WTC11 (cell line): Measurements from ENCODE around the gene ADCY5. TPM values are rescaled to one million over a fixed set of nuclear protein-coding genes. Genes with fewer than 3 reads are reported as not detected.

Experiments
- ATAC-seq: fragments of 200-7000 bp; cut with Tn5 transposase; 2 replicates; pipeline ENCODE4 v1.10.0; 2021; ENCODE audit warnings: mild to moderate bottlenecking, moderate library complexity
- CTCF ChIA-PET: fragments of 300-600 bp; sonication (Branson Sonifier 250); formaldehyde crosslinking; loops from one replicate; lab custom pipeline; 2021; ENCODE audit warnings: antibody characterized with exemption; lab: Charles Lee
- POLR2A ChIA-PET: fragments of 350-600 bp; sonication (Branson Sonifier 250); formaldehyde crosslinking; loops from one replicate; lab custom pipeline; 2021; ENCODE audit warnings: antibody characterized with exemption; lab: Charles Lee
- DNase-seq: peaks from one replicate; pipeline ENCODE4 v3.0.0; 2021; ENCODE audit warnings: low spot score
- H3K27ac Mint-ChIP-seq: 2 replicates; pipeline ENCODE4 v1.8.0; 2021; ENCODE audit warnings: mixed read lengths
- H3K27me3 Mint-ChIP-seq: 2 replicates; pipeline ENCODE4 v1.8.0; 2021; ENCODE audit warnings: low read depth, mild to moderate bottlenecking, moderate library complexity, mixed read lengths
- H3K36me3 Mint-ChIP-seq: 2 replicates; pipeline ENCODE4 v1.8.0; 2021; ENCODE audit warnings: mixed read lengths
- H3K4me1 Mint-ChIP-seq: 2 replicates; pipeline ENCODE4 v1.8.0; 2022; ENCODE audit warnings: mixed read lengths
- H3K4me3 Mint-ChIP-seq: 2 replicates; pipeline ENCODE4 v1.8.0; 2021; ENCODE audit warnings: mild to moderate bottlenecking, moderate library complexity, mixed read lengths
- H3K9me3 Mint-ChIP-seq: 2 replicates; pipeline ENCODE4 v1.8.0; 2021; ENCODE audit warnings: mixed read lengths
- AFF4 ChIP-seq: sonication (generic); formaldehyde crosslinking; IDR thresholded peaks from 2 replicates; pipeline ENCODE4 v1.8.1; 2023; ENCODE audit warnings: mild to moderate bottlenecking, missing genetic modification reagents, borderline replicate concordance
- ATF1 ChIP-seq: sonication (generic); formaldehyde crosslinking; IDR thresholded peaks from 2 replicates; pipeline ENCODE4 v1.8.1; 2023; ENCODE audit warnings: mild to moderate bottlenecking, moderate library complexity, missing genetic modification reagents
- CREB1 ChIP-seq: sonication (generic); formaldehyde crosslinking; IDR thresholded peaks from 2 replicates; pipeline ENCODE4 v1.8.0; 2023; ENCODE audit warnings: mild to moderate bottlenecking, missing genetic modification reagents
- CREM ChIP-seq: sonication (generic); formaldehyde crosslinking; IDR thresholded peaks from 2 replicates; pipeline ENCODE4 v1.8.1; 2022; ENCODE audit warnings: mild to moderate bottlenecking, missing genetic modification reagents, moderate library complexity
- ESRRA ChIP-seq: sonication (generic); formaldehyde crosslinking; IDR thresholded peaks from 2 replicates; pipeline ENCODE4 v1.8.1; 2022; ENCODE audit warnings: mild to moderate bottlenecking, missing genetic modification reagents, borderline replicate concordance
- ETV6 ChIP-seq: sonication (generic); formaldehyde crosslinking; IDR thresholded peaks from 2 replicates; pipeline ENCODE4 v1.8.1; 2022; ENCODE audit warnings: mild to moderate bottlenecking, missing genetic modification reagents
- NR2C2 ChIP-seq: sonication (generic); formaldehyde crosslinking; IDR thresholded peaks from 2 replicates; pipeline ENCODE4 v1.8.0; 2022; ENCODE audit warnings: mild to moderate bottlenecking, missing genetic modification reagents
- NR3C1 ChIP-seq: sonication (generic); formaldehyde crosslinking; conservative IDR thresholded peaks from 2 replicates; pipeline ENCODE4 v1.8.1; 2023; ENCODE audit warnings: low read depth, mild to moderate bottlenecking, missing genetic modification reagents
- OVOL2 ChIP-seq: fragments of 250-450 bp; sonication (Bioruptor Pico); IDR thresholded peaks from 2 replicates; pipeline ENCODE4 v1.9.0; 2021; ENCODE audit warnings: mild to moderate bottlenecking, borderline replicate concordance
- RELA ChIP-seq: sonication (generic); formaldehyde crosslinking; IDR thresholded peaks from 2 replicates; pipeline ENCODE4 v1.8.1; 2022; ENCODE audit warnings: missing genetic modification reagents, mild to moderate bottlenecking, borderline replicate concordance
- RORB ChIP-seq: fragments of 250-450 bp; sonication (Bioruptor Pico); IDR thresholded peaks from 2 replicates; pipeline ENCODE4 v1.9.0; 2021; ENCODE audit warnings: mild to moderate bottlenecking
- SMAD3 ChIP-seq: sonication (generic); formaldehyde crosslinking; IDR thresholded peaks from 2 replicates; pipeline ENCODE4 v1.8.0; 2022; ENCODE audit warnings: missing genetic modification reagents, mild to moderate bottlenecking, borderline replicate concordance
- SMAD4 ChIP-seq: sonication (generic); formaldehyde crosslinking; IDR thresholded peaks from 2 replicates; pipeline ENCODE4 v1.8.0; 2022; ENCODE audit warnings: mild to moderate bottlenecking, missing genetic modification reagents
- SOX15 ChIP-seq: fragments of 250-450 bp; sonication (Bioruptor Pico); IDR thresholded peaks from 2 replicates; pipeline ENCODE4 v1.9.0; 2021; ENCODE audit warnings: mild to moderate bottlenecking
- TEAD1 ChIP-seq: sonication (generic); formaldehyde crosslinking; IDR thresholded peaks from 2 replicates; pipeline ENCODE4 v1.8.0; 2022; ENCODE audit warnings: mild to moderate bottlenecking, missing genetic modification reagents
- ZNF138 ChIP-seq: sonication (generic); formaldehyde crosslinking; conservative IDR thresholded peaks from 2 replicates; pipeline ENCODE4 v1.8.1; 2022; ENCODE audit warnings: mild to moderate bottlenecking, moderate library complexity, missing genetic modification reagents
- ZNF263 ChIP-seq: sonication (generic); formaldehyde crosslinking; IDR thresholded peaks from 2 replicates; pipeline ENCODE4 v1.8.1; 2022; ENCODE audit warnings: low read depth, mild to moderate bottlenecking, moderate library complexity, missing genetic modification reagents
- ZNF416 ChIP-seq: fragments of 250-450 bp; sonication (Bioruptor Pico); IDR thresholded peaks from 2 replicates; pipeline ENCODE4 v1.9.0; 2021; ENCODE audit warnings: mild to moderate bottlenecking, inconsistent platforms
- ZNF423 ChIP-seq: fragments of 250-450 bp; sonication (Bioruptor Pico); IDR thresholded peaks from 2 replicates; pipeline ENCODE4 v2.1.2; 2022; ENCODE audit warnings: mild to moderate bottlenecking, moderate library complexity
- ZNF425 ChIP-seq: fragments of 250-450 bp; sonication (Bioruptor Pico); conservative IDR thresholded peaks from 2 replicates; pipeline ENCODE4 v1.9.0; 2021; ENCODE audit warnings: mild to moderate bottlenecking
- total RNA-seq: library from RNA; stranded (reverse); gene quantifications from 3 replicates; pipeline ENCODE4 v1.2.3, GENCODE V29; 2021
- TF ChIP-seq, protein P1 (sequence below): sonication (generic); formaldehyde crosslinking; IDR thresholded peaks from 2 replicates; pipeline ENCODE4 v1.8.1; 2023; ENCODE audit warnings: mild to moderate bottlenecking, missing genetic modification reagents, moderate library complexity
- TF ChIP-seq, protein P2 (sequence below): fragments of 250-450 bp; sonication (Bioruptor Pico); IDR thresholded peaks from 2 replicates; pipeline ENCODE4 v1.8.0; 2021; ENCODE audit warnings: mild to moderate bottlenecking

The ADCY5 gene
- total RNA-seq, 1 experiment from 2014 or later, result 23.5 TPM

GRCh38 chr3:123370819-123371218 lies 78.1 kb downstream of the ADCY5 start:
- Mint-ChIP-seq H3K27ac (no peak overlapping the region), H3K4me3 (no peak overlapping the region), H3K36me3 (peaks cover 7% of the 10 kb centered on the region; the same call in 1 of the 2 replicates), H3K4me1 (no peaks in the 10 kb centered on the region), H3K9me3 (peaks cover 19% of the 10 kb centered on the region), H3K27me3 (no peaks in the 10 kb centered on the region)
- POLR2A ChIA-PET, result no interaction called here
- CTCF ChIA-PET, result no interaction called here
- TF ChIP-seq RORB (CRISPR knock-in tag) (no peak), SMAD4 (CRISPR knock-in tag) (no peak)
- DNase-seq (no peak), ATAC-seq (no peak)

DNA sequence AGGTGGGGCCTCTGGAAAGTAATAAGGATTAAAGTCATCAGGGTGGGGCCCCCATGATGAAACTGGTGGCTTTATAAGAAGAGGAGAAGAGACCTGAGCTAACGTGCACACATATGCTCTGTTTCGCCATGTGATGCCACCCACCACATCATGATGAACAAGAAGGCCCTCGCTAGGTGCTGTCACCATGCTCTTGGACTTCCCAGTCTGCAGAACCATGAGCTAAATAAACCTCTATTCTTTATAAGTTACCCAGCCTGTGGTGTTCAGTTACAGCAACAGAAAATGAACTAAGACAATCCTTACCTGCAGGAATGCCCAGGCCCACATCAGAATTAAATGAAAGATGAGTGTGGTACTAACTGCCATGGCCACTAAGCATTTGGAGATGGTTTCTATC lies 79.8 kb downstream of the ADCY5 start:
- DNase-seq (no peak), ATAC-seq (no peak)
- H3K4me1 Mint-ChIP-seq, result peaks cover 4% of the 10 kb centered on the region
- H3K9me3 Mint-ChIP-seq, result peaks cover 19% of the 10 kb centered on the region
- H3K27me3 Mint-ChIP-seq, result no peaks in the 10 kb centered on the region; the same call in 1 of the 2 replicates
- H3K27ac Mint-ChIP-seq, result no peak overlapping the region
- CTCF ChIA-PET, result interaction anchor here (0.6 to 0.8 kb wide), 2 partner anchors 83 to 342 kb away, joined by 3 read pairs; partner anchors contain the start of gene SEMA5B
- peaks cover 7% of the 10 kb centered on the region; the same call in 1 of the 2 replicates for H3K36me3 Mint-ChIP-seq
- POLR2A ChIA-PET, result no interaction called here
- H3K4me3 Mint-ChIP-seq, result no peak overlapping the region
- TF ChIP-seq SMAD3 (CRISPR knock-in tag), result no peak
- TF ChIP-seq SOX15, result no peak
- TF ChIP-seq NR3C1 (CRISPR knock-in tag), result no peak
- TF ChIP-seq ETV6 (CRISPR knock-in tag), result no peak
- no peak for TF ChIP-seq ZNF425 (CRISPR knock-in tag)
- TF ChIP-seq RORB (CRISPR knock-in tag), result no peak
- no peak for TF ChIP-seq CREM (CRISPR knock-in tag)
- TF ChIP-seq ZNF423 (CRISPR knock-in tag), result no peak
- TF ChIP-seq, all 79 proteins: peak for 0

DNA sequence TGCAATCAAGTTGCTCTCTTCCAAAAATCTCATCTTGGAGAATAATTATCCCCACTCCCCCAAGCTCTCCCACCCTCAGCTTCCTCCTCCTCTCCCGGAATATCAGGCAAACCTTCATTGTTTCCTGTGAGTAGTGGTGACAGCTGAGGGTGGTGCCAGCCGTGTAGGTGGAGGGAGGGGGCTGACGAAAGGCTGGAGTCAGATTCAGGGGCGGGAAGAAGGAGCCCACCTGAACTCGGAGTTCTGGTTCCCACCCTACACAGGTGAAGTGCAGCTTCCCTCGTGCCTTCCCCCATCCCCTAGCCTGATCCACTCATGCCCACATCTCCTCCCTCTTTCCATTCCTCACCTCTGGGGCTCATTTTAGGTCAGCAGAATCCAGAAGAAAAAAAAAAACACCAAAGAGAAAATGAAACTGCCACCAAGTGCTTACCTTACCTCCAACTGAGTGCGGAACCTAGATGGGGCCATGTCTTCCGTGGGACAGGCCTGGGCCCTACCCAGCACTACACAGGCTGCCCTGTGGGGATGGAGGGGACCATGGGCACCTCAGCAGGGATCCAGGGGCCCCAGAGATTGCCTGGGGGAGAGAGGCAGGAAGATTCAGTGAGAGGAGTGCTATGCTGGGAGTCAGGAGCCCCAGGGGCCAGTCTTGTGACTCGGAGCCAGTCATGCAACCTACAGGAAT lies 81.3 kb downstream of the ADCY5 start:
- H3K36me3 Mint-ChIP-seq, result peaks cover 7% of the 10 kb centered on the region; the same call in 1 of the 2 replicates
- peaks cover 3% of the 10 kb centered on the region for H3K27me3 Mint-ChIP-seq
- H3K9me3 Mint-ChIP-seq, result peaks cover 19% of the 10 kb centered on the region
- ATAC-seq, result no peak
- POLR2A ChIA-PET, result interaction anchor here (0.7 kb wide), 1 partner anchor 122 kb away, joined by 4 read pairs; no protein-coding TSS in a partner anchor
- CTCF ChIA-PET, result interaction anchor here (1.0 to 3.1 kb wide), 3 partner anchors 7 to 41 kb away, joined by 3 to 32 read pairs (median 3); no protein-coding TSS in a partner anchor
- peaks cover 4% of the 10 kb centered on the region for H3K4me1 Mint-ChIP-seq
- no peak for TF ChIP-seq OVOL2 (CRISPR knock-in tag)
- no peak for TF ChIP-seq ESRRA (CRISPR knock-in tag)
- no peak for TF ChIP-seq TEAD1 (CRISPR knock-in tag)
- no peak for TF ChIP-seq ZNF263
- TF ChIP-seq ZNF425 (CRISPR knock-in tag), result no peak
- TF ChIP-seq ATF1 (CRISPR knock-in tag), result no peak
- no peak for TF ChIP-seq NR2C2
- TF ChIP-seq RORB (CRISPR knock-in tag), result no peak
- TF ChIP-seq ZNF138 (CRISPR knock-in tag), result no peak
- TF ChIP-seq, protein P1, sequence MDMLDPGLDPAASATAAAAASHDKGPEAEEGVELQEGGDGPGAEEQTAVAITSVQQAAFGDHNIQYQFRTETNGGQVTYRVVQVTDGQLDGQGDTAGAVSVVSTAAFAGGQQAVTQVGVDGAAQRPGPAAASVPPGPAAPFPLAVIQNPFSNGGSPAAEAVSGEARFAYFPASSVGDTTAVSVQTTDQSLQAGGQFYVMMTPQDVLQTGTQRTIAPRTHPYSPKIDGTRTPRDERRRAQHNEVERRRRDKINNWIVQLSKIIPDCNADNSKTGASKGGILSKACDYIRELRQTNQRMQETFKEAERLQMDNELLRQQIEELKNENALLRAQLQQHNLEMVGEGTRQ (CRISPR knock-in tag), result no peak
- TF ChIP-seq, protein P2, sequence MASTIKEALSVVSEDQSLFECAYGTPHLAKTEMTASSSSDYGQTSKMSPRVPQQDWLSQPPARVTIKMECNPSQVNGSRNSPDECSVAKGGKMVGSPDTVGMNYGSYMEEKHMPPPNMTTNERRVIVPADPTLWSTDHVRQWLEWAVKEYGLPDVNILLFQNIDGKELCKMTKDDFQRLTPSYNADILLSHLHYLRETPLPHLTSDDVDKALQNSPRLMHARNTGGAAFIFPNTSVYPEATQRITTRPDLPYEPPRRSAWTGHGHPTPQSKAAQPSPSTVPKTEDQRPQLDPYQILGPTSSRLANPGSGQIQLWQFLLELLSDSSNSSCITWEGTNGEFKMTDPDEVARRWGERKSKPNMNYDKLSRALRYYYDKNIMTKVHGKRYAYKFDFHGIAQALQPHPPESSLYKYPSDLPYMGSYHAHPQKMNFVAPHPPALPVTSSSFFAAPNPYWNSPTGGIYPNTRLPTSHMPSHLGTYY (CRISPR knock-in tag), result no peak
- TF ChIP-seq ZNF416 (CRISPR knock-in tag), result no peak
- TF ChIP-seq CREB1 (CRISPR knock-in tag), result no peak
- TF ChIP-seq AFF4 (CRISPR knock-in tag), result no peak
- TF ChIP-seq RELA (CRISPR knock-in tag), result no peak
- no peak for DNase-seq
- no peak overlapping the region for H3K4me3 Mint-ChIP-seq
- H3K27ac Mint-ChIP-seq, result no peak overlapping the region
